SIG-M5 (cell line): ENCODE results near the gene RHBDL1.

ENCODE experiments used
- DNase-seq: peaks from one replicate; lab custom pipeline; 2025; lab: John Stamatoyannopoulos, UW

The RHBDL1 gene

DNA sequence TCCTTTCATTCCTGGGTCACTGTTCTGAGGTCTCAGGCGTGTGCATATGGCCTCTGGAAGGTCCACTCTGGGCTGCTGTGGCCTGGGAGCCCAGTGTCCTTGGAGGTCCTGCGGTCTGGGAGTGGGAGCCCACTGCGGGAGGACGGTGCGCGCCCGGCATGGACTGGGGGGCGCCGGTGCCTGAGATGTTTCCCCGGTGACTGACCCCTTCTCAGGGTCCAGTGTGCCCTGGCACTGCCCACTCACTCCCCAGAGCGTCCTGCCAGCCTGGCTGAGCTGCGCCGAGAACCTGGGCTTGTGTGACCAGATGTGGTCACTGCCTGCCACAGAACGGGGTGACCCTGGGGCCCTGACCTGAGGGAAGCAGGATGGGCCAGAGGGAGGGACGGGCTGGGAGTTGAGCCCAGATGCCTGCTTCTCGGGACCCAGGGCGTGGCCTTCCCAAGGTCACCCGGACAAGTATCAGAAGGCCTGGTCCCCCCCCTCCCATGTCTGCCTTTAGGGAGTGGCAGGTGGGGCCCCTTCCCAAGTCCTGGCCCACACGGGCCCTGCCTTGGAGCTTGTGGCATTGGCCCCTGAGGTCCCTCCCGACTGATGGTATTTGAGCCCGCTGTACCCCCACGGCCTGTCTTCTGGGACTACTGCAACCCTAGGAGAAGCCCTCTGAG is 1.1 kb upstream of the RHBDL1 start:
- no peak for DNase-seq

DNA sequence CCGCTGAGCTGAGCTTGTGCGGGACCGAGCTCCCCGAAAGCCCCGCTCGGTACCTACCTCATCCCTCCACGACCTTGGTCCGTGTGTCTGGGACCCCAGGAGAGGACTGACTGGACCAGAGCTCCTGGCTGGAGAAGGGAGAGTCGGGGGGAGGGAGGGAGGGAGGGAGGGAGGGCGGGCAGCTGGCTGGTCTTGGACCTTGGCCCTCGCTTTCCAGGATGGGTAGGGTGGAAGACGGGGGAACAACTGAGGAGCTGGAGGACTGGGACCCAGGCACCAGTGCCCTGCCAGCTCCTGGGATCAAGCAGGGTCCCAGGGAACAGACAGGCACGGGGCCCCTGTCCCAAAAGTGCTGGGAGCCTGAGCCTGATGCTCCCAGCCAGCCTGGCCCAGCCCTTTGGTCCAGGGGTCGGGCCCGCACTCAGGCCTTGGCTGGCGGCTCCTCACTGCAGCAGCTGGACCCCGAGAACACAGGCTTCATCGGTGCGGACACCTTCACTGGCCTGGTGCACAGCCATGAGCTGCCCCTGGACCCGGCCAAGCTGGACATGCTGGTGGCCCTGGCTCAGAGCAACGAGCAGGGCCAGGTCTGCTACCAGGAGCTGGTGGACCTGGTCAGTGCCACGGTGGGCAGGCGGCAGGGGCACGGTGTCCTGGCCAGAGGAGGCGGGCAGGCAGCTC is 553 bp downstream of the RHBDL1 start:
- DNase-seq: no peak

DNA sequence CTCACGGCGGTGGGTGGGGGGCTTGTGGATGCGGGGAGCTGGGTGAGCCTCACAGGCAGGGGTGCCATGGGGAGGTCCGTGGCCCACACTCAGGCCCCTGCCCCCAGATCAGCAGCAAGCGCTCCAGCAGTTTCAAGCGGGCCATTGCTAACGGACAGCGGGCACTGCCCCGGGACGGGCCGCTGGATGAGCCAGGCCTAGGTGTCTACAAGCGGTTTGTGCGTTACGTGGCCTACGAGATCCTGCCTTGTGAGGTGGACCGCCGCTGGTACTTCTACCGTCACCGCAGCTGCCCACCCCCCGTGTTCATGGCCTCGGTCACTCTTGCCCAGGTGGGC is 1.1 kb downstream of the RHBDL1 start:
- no peak for DNase-seq

DNA sequence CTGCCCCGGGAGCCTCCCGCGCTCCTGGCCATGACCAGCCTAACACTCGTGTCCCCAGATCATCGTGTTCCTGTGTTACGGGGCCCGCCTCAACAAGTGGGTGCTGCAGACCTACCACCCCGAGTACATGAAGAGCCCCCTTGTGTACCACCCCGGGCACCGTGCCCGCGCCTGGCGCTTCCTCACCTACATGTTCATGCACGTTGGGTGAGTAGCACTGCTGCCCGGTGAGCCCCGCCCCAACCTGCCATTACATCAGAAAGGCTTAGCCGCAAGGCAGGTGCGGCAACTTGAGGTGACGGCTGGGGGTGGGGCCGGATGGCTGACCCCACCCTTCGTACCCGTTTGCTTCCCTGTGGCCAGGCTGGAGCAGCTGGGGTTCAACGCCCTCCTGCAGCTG is 1.4 kb downstream of the RHBDL1 start:
- DNase-seq: no peak

DNA sequence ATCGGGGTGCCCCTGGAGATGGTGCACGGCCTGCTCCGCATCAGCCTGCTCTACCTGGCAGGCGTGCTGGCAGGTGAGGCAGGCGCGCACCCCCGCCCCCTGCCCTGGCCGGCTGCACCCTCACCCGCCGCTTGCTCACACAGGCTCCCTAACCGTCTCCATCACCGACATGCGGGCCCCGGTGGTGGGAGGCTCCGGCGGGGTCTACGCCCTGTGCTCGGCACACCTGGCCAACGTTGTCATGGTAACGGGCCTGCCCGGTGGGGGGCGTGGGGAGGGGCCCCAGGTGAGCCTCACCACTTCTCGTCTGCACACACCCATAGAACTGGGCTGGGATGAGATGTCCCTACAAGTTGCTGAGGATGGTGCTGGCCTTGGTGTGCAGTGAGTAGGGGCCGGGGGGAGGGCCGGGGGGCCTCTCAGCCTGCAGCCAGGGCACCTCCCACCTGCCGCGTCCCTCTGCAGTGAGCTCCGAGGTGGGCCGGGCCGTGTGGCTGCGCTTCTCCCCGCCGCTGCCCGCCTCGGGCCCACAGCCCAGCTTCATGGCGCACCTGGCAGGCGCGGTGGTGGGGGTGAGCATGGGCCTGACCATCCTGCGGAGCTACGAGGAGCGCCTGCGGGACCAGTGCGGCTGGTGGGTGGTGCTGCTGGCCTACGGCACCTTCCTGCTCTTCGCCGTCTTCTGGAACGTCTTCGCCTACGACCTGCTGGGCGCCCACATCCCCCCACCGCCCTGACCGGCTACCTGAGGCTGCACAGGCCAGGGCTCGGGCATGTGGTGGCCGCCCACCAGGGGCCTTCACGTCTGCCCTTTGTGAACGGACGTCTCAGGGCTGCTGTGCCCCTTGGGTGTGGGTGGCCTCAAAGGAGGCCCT is 2.1 kb downstream of the RHBDL1 start:
- DNase-seq: no peak

DNA sequence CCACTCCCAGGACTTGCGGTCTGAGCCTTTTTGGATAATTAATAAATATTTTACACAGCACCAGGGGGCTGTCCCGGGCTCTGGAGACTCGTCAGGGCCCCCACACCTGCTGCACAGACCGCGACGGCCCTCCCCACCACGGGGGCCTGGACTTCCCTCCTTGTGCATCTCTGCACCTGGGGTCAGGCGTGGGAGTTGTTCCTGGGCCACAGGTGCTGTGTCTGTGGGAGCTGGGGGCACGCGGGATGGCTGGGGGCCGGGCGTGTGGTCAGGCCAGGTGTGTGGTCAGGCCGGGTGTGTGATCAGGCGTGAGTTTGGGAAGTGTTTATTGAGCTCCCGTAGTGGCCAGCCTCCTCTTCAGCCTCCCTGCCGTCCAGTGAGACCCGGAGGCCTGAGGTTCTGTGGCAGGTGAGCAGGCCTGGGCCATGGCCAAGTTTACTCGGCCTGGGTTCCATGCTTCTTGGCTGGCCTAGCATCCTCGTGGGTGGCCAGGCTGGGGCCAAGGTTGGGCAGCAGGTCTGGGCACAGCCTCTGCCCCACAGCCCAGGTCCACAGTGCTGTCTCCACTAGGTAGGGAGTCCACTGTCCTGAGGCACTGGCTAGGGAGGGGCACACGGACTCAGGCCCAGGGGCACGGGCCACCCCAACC is 2.9 kb downstream of the RHBDL1 start:
- DNase-seq: no peak

DNA sequence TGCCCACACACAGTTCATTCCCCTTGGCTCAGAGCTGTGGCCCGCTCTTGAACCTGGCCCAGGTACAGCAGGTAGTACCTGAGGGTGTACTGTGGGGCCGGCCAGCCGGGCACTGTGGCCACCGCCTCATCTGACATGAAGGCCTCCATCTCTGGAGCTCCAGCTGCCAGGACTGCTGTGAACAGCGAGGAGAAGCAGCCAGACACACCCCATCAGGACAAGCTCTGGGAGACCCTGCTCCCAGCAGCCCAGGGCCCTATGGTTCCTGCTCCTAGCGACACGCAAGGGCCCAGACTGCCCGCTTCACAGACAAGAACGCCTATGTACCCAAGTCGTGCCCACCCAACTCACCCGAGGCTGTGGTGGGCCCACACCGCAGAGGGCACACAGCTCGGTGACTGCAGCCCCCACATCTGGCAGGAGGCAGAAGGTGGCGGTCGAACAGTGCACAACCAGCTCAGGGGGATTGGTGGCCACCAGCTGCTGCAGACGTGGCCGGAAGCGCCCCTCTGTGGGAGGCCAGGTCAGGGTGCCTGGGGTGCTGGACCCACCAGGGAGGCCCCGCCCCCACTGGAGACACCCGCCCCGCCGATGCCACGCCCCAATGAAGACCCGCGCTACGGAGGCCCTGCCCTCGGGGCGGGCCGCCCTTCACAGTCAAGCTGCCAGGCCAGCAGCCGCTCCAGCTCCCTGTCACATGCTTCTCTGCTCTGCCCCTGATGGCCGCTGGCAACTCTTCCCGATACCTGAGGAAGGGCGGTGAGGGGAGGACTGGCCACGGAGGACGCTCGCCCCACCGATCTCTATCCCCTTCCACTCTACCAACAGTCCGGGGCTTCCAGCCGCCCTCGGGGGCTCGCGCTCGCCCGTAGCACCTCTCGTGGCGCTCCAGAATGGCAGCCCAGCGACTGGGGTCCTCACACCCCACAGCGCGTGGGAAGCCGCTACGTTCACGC is 3.7 kb downstream of the RHBDL1 start:
- no peak for DNase-seq

DNA sequence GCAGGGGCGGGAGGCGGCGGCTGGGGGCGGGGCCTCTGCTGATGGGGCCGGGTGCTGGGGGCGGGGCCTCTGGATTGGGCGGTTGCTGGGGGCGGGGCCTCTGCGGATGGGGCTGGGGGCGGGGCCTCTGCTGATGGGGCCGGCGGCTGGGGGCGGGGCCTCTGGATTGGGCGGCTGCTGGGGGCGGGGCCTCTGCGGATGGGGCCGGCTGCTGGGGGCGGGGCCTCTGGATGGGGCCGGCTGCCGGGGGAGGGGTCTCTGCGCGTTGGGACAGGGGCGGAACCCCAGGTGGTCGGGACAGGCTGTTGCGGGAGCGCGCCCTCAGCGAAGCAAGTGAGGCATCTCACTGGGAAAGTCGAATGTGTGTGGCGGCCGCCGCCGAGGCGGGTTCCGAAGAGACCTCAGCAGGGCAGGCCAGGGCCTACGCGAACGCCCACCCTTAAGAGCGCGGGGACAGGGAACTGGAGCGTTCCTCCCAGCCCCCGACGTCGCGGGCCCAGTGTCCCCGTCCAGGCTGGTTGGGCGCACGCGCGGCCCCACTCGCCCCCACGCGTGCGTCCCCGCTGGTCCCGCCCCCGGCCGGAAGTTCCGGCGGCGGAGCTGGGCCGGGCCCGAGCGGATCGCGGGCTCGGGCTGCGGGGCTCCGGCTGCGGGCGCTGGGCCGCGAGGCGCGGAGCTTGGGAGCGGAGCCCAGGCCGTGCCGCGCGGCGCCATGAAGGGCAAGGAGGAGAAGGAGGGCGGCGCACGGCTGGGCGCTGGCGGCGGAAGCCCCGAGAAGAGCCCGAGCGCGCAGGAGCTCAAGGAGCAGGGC is 4.5 kb downstream of the RHBDL1 start, which contains the start of gene STUB1:
Gene STUB1, plus strand, starts transcription at position 597 of the 811 bp plus-strand sequence. Its CDS starts 116 bp downstream, at position 713.
- DNase-seq: no peak

DNA sequence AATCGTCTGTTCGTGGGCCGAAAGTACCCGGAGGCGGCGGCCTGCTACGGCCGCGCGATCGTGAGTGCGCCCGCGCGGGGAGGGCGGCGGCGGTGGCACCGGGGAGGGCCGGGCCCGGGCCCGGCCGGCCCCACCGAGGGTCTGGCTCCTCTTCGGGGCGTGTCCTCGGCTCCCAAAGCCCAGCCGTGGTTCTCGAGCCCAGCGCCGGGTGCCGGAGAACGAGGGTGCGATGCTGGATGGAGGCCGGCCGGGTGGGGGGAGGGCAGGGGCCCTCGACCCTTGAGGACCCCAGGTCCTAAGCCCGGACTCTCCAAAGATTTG is 5.1 kb downstream of the RHBDL1 start:
- no peak for DNase-seq

DNA sequence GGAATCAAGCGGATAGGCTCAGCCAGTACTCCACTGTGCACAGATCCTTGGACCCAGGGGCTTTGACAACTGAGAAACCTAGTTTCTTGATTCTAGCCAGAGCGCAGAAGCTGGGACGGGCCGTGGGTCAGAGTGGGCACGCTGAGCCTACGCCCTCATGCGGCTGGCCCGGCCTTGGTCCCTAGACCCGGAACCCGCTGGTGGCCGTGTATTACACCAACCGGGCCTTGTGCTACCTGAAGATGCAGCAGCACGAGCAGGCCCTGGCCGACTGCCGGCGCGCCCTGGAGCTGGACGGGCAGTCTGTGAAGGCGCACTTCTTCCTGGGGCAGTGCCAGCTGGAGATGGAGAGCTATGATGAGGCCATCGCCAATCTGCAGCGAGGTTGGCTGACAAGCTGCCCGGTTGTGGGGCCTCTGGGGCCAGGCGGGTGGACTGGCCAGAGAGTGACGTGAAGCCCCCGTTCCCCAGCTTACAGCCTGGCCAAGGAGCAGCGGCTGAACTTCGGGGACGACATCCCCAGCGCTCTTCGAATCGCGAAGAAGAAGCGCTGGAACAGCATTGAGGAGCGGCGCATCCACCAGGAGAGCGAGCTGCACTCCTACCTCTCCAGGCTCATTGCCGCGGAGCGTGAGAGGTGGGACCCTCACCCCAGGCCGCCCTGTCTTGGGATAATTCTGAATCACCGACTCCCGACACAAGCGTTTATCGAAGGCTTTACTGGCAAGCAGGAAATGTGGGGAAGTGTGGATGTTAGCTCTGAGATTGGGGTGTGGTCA is 5.7 kb downstream of the RHBDL1 start:
- DNase-seq: no peak

DNA sequence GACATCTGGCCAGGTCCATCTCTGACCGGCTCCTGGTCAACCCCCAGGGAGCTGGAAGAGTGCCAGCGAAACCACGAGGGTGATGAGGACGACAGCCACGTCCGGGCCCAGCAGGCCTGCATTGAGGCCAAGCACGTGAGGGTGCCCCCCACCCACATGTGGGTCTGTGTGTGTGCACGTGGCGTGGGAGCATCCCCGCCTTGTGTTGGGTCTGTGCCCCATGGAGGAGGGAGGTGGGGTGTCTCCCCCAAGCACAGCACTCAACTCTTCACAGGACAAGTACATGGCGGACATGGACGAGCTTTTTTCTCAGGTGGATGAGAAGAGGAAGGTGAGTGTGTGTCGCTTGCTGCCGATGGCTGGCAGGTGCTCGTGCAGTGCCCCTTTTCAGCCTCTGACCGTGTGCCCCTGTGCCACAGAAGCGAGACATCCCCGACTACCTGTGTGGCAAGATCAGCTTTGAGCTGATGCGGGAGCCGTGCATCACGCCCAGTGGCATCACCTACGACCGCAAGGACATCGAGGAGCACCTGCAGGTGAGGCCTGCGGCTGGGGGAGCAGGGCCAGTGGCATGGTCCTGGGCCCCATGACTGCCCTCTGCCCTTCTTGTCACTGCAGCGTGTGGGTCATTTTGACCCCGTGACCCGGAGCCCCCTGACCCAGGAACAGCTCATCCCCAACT is 6.4 kb downstream of the RHBDL1 start:
- DNase-seq: no peak

DNA sequence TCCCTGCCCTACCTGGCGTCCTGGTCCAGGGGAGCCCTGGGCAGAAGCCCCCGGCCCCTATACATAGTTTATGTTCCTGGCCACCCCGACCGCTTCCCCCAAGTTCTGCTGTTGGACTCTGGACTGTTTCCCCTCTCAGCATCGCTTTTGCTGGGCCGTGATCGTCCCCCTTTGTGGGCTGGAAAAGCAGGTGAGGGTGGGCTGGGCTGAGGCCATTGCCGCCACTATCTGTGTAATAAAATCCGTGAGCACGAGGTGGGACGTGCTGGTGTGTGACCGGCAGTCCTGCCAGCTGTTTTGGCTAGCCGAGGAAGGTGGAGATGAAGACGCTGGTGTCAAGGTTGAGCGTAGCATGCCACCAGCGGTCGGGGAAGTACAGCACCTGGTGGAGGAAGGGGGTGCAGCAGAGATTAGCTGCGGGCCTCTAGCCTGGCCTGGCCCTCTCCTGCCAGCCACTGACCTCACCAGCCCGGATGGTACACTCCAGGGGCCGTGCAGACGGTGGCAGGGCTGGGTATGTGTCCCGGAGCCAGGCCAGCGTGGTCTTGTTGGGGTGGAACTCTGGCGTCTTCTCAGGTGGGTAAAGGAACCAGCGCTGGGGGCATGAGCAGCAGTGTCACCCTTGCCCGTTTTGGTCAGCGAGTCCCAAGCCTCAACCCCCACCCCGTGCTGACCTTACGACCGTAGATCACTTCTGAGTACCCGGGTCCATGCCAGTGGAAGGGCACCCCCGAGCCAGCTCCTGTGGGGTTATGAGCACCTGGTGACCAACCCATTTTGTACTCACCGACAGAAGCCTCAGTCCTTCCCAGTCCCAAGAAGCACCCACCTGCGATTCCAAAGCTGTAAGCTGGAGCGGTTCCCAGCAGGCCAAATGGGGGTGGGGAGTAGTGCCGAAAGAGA is 7.3 kb downstream of the RHBDL1 start:
- DNase-seq: no peak

DNA sequence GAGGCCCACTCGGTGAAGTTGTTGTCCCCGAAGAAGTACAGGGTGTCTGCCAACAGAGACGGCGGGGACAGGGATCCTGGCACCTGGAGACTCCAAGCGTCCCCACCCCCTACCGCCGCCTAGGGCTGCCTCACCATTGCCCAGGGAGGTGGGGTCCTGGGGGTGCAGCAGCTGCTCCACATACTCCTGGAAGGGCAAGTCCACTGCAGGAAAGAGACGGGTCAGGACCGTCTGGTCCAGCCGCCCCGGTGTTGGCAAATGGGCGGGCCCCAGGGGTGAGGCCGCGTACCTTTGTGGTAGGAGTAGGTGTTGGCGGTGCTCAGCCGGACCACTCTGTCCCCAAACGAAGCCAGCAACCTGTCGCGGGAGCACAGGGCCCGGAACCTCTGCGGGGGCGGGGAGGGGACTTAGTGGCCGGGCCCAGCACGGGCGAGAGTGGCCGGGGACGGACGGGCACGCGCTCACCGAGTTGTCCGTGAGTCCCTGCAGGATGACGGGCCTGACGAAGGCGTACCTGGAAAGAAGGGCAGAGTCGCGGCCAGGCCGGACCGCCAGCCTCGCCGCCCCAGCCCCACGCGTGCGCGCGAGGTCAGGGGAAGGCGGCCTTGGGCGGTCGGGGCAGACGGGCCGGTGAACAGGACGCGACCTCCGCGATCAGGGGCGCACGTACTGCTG is 8.1 kb downstream of the RHBDL1 start:
- DNase-seq: no peak

DNA sequence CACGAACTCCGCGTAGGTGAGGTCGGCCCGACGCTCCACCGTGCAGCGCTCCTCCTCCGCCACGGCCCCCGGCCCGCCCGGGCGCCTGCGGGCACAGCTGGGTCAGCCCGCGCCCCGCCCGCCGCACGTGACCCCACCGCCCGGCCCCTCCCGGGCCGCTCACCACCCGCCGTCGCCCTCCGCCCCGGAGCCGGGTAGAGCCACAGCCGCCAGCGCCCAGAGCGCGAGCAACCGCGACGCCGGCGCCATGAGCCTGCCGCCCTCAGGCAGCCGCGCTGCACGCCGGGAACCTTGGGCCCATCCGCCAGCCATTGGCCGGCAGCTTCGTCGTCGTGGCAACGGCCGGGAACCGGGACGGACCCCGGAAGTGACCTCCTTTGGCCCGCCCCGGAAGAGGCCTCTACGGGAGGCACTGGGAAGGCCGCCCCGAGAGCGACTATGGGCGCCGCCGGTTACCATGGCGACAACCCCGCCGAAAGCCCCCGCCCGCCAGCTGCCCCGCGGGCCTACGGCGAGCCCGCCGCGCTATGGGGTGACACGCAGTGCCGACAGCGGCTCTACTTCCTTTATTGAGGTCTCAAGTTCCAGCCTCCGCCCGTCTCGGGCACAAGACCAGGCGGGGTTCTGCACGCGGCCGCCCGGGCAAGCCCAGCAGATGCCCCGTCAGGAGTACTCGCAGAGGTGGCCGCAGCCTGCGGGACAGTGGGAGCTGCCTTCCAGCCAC is 8.8 kb downstream of the RHBDL1 start, which contains the start of gene JMJD8:
Gene JMJD8, minus strand, starts transcription at position 264 of the 724 bp plus-strand sequence. Its CDS starts 15 bp downstream, at position 249.
- DNase-seq: peak; percentile 75

DNA sequence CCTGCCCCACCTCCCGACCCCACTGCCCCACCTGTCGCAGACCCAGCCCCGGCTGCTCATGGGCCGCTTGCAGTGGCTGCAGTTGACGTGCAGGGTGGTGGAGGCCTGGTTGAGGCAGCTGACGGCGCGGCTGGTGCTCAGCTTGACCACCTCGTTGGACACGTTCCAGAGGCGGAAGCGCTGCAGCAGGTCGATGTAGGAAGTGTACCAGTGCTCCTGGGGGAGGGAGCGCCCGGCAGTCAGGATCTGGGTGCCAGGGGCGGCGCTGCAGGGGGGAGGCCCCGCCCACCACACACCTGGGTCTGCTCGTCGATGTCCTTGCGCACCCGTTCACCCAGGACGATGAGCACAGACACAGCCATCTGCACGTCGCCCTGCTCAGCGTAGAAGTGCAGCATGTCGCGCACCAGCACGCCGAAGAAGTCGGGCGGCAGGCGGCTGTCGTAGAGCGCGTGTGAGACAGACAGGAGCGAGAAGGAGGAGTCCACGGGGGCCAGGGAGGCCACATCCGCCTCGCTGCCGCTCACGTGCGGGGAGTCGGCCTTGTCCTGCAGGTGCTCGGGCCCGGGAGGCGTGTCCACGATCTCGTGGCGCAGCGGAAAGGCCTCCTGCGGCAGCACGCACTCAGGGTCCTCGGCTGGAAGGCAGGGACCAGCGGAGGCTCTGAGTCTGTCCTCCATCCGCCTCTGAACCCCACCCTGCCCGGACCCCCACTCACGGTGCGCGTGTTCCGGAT is 9.7 kb downstream of the RHBDL1 start:
- DNase-seq: no peak

DNA sequence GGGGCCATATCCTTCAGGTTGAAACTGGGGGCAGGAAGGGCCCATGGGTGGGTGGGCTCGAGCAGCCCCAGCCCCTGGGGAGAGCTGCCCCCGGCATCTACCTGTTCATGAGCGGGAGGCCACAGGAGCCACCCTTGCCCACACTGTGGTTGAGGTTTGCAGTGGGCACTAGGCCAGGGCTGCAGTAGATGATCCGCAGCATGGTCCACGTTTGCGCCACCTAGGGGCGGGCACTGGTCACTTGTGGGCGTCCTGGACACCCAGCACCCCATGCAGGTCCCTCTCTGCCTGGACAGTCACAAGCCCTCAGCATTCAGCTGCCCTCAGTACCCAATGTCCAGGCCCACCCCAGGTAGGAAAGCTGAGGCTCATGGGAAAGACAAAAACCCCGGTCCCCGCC is 10.5 kb downstream of the RHBDL1 start:
- no peak for DNase-seq
